ENCODE data around the gene TMEM167B.
"Not testable (repeated sequence)": the region's sequence is repeated elsewhere in the genome, so short reads cannot be mapped to it uniquely, and the experiment has no call there.

TMEM167B gene

DNA sequence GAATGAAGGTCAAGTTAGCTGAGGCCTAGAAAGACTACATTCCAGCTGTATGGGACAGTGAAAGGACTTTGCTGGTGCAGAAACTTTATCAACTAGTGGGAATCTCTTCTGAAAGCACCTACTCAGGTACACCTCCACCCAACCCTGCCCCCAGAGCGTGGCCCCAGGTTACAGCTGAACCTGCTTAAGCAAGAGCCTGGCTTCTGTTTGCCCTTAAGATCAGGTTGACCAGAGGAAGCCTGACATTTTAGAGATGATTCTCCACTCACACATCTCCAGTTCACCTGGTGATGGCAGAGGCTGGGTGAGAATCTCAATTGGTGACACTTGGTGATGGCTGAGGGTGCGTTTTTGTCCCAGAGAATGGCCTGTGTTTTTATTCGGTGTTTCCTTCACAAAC lies 47.4 kb downstream of the TMEM167B start:
- TF ChIP-seq, protein P1, sequence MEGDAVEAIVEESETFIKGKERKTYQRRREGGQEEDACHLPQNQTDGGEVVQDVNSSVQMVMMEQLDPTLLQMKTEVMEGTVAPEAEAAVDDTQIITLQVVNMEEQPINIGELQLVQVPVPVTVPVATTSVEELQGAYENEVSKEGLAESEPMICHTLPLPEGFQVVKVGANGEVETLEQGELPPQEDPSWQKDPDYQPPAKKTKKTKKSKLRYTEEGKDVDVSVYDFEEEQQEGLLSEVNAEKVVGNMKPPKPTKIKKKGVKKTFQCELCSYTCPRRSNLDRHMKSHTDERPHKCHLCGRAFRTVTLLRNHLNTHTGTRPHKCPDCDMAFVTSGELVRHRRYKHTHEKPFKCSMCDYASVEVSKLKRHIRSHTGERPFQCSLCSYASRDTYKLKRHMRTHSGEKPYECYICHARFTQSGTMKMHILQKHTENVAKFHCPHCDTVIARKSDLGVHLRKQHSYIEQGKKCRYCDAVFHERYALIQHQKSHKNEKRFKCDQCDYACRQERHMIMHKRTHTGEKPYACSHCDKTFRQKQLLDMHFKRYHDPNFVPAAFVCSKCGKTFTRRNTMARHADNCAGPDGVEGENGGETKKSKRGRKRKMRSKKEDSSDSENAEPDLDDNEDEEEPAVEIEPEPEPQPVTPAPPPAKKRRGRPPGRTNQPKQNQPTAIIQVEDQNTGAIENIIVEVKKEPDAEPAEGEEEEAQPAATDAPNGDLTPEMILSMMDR (conservative IDR thresholded peaks at IDR 0.05; ENCODE audit: low read depth, low read length) = no peak
- DNase-seq (ENCODE audit: low read depth) = no peak
- H3K4me3 ChIP-seq (ENCODE audit: low read length) = no peak overlapping the region

DNA sequence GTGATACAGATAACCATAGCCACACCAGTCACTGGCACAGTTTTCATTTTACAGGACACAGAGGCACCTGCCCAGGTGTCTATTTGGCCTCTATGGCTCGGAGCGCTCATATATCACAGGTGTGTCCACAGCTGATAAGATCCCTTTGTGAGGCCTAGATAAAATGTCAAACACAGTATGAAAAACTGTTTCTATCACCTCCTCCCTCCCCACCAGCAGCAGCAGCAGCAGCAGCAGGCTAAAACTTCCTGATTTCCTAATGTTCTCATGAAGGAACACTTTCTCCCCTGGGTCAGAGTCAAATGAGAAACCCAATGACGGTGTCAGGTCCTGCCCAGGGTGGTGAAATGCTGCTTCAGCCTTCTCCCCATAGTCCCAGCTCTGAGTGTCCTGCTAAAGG lies 47.8 kb downstream of the TMEM167B start:
- TF ChIP-seq, protein P1 (conservative IDR thresholded peaks at IDR 0.05; ENCODE audit: low read depth, low read length) = no peak
- DNase-seq (ENCODE audit: low read depth) = no peak
- no peak overlapping the region for H3K4me3 ChIP-seq (ENCODE audit: low read length)

DNA sequence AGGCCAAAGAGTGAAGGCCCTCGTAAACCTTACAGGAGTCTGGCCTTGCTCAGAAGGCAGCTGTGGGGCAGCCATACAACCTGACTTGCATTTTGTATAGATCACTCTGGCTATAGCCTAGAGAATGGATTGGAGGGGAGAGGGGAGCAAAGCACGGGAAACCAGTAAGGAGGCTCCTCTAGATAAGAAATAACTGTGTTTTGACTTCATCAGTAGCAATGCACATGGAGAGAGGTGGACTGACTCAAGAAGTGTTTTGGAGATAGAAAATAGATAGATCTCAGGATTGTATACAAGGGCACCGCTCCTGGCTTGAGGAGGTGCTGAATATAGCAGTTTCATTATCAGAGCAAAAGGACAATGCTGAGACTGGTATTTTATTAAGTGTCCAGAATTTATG lies 49.8 kb downstream of the TMEM167B start:
- no peak for DNase-seq (ENCODE audit: low read depth)
- TF ChIP-seq, protein P1 (conservative IDR thresholded peaks at IDR 0.05; ENCODE audit: low read depth, low read length) = no peak
- no peak overlapping the region for H3K4me3 ChIP-seq (ENCODE audit: low read length)

DNA sequence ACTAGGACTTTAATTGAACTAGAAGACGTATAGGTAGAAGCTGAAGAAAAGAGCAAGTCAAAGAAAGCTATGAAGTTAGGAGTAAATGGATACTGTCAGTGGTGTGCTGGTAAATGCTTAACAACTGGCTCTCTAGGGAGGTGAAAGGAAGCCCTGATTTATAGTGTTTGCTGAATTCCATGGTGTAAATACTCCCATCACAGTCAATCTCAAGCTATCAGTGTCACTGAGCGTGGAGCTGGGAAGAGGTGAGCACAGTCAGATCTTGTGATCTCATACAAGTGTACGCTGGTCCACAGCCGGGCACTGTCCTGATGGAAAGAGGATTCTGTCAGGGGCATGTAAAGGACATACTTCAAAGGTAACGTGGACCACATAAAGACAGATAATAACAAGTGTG lies 51.7 kb downstream of the TMEM167B start:
- H3K4me3 ChIP-seq (ENCODE audit: low read length) = no peak overlapping the region
- no peak for DNase-seq (ENCODE audit: low read depth)
- TF ChIP-seq, protein P1 (conservative IDR thresholded peaks at IDR 0.05; ENCODE audit: low read depth, low read length) = no peak

DNA sequence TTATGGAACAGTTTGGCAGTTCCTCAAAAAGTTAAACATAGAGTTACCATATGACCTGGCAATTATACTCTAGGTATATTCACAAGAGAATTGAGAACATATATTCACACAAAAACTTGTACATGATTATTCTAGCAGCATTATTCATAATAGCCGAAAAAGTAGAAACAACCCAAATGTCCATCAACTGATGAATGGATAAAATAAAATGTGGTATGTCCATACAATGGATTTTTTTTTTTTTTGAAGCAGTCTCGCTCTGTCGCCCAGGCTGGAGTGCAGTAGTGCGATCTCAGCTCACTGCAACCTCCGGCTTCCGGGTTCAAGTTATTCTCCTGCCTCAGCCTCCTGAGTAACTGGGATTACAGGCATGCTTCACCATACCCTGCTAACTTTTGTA lies 52.2 kb downstream of the TMEM167B start:
- H3K4me3 ChIP-seq (ENCODE audit: low read length); DNase-seq (ENCODE audit: low read depth): not testable (repeated sequence)
